ENCODE results near the gene CUL5. TPM values are rescaled to one million over a fixed set of nuclear protein-coding genes. Genes with fewer than 3 reads are reported as not detected.
A peak's percentile ranks its signal among the peaks of the same experiment; 100 is the strongest.

CUL5 gene
- total RNA-seq, 2 experiments from 2014 or later = 32.2 to 34.6 TPM

DNA sequence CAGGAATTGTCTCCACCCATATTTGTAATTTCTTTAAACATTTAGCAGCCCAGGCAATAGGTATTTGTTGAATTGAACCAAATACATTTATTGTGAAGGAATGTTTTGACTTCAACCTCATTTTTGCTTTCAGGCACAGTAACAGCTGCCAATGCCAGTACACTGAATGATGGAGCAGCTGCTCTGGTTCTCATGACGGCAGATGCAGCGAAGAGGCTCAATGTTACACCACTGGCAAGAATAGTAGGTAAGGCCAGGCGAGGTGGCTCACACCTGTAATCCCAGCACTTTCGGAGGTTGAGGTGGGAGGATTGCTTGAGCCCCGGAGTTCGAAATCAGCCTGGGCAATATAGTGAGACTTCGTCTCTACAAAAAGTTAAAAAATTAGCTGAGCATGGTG lies 133.6 kb downstream of the CUL5 start:
- DNase-seq (no peak), ATAC-seq (no peak)
- no peak for TF ChIP-seq CTCF (IDR thresholded peaks at IDR 0.05)
- Mint-ChIP-seq H3K27ac (no peak overlapping the region), H3K36me3 (ENCODE audit: low read depth) (peaks cover 60% of the 10 kb centered on the region), H3K27me3 (no peaks in the 10 kb centered on the region), H3K9me3 (peaks cover 2% of the 10 kb centered on the region), H3K4me1 (ENCODE audit: low read depth) (peaks cover 19% of the 10 kb centered on the region), H3K4me3 (no peak overlapping the region)
- ChIA-PET CTCF (interaction anchor here (1.2 kb wide), 1 partner anchor 14 kb away, joined by 3 read pairs; no protein-coding TSS in a partner anchor), POLR2A (interaction anchor here (1.1 kb wide), 1 partner anchor 13 kb away, joined by 3 read pairs; no protein-coding TSS in a partner anchor)
- intact Hi-C loops (cut with micrococcal nuclease) = no loop called here

GRCh38 chr11:108144615-108145014 lies 135.9 kb downstream of the CUL5 start:
- DNase-seq (no peak), ATAC-seq (no peak)
- CTCF ChIA-PET = interaction anchor here (1.2 kb wide), 2 partner anchors 26 to 522 kb away, joined by 3 read pairs; no protein-coding TSS in a partner anchor
- peaks cover 2% of the 10 kb centered on the region for H3K9me3 Mint-ChIP-seq
- peak overlapping the region; percentile 84 for H3K27ac Mint-ChIP-seq
- POLR2A ChIA-PET = interaction anchor here (1.4 kb wide), 1 partner anchor 23 kb away, joined by 3 read pairs; no protein-coding TSS in a partner anchor
- H3K27me3 Mint-ChIP-seq = no peaks in the 10 kb centered on the region
- peaks cover 15% of the 10 kb centered on the region for H3K4me1 Mint-ChIP-seq (ENCODE audit: low read depth)
- TF ChIP-seq CTCF (IDR thresholded peaks at IDR 0.05) = no peak
- H3K4me3 Mint-ChIP-seq = no peak overlapping the region
- intact Hi-C loops (cut with micrococcal nuclease) = no loop called here
- peaks cover 67% of the 10 kb centered on the region for H3K36me3 Mint-ChIP-seq (ENCODE audit: low read depth)

DNA sequence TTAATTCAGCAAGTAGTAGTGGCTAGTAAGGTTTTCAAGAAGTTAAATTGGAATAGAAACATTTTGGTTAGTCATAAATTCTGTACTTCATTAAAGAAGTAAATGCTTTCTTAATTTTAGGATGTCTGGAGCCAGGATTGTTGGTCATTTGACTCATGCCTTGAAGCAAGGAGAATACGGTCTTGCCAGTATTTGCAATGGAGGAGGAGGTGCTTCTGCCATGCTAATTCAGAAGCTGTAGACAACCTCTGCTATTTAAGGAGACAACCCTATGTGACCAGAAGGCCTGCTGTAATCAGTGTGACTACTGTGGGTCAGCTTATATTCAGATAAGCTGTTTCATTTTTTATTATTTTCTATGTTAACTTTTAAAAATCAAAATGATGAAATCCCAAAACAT lies 138.5 kb downstream of the CUL5 start:
- no peak for ATAC-seq
- DNase-seq = no peak
- H3K9me3 Mint-ChIP-seq = no peaks in the 10 kb centered on the region
- ChIA-PET CTCF (interaction anchor here (1.2 kb wide), 1 partner anchor 11 kb away, joined by 3 read pairs; no protein-coding TSS in a partner anchor), POLR2A (no interaction called here)
- peaks cover 71% of the 10 kb centered on the region for H3K36me3 Mint-ChIP-seq (ENCODE audit: low read depth)
- no peak overlapping the region for H3K27ac Mint-ChIP-seq
- intact Hi-C loops (cut with micrococcal nuclease) = no loop called here
- no peaks in the 10 kb centered on the region for H3K27me3 Mint-ChIP-seq
- TF ChIP-seq CTCF (IDR thresholded peaks at IDR 0.05) = no peak
- H3K4me1 Mint-ChIP-seq (ENCODE audit: low read depth) = peaks cover 15% of the 10 kb centered on the region
- H3K4me3 Mint-ChIP-seq = no peak overlapping the region

DNA sequence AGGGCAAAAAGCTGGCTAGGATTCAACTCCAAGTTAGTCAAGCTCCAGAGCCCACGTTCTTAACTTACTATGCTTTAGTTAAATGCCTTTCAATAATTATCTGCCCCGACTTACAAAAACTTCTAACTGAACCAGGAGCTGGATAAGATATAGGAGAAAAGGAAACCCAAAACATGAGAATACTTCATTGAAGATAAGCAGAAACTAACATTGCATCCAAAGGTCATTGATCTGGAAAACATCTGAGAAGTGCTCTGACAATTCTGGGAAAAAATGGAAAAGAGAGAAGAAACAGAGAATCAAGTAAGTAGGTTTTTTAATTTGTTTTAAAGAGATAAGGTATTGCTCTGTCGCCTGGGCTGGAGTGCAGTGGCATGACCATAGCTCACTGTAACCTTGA lies 139.9 kb downstream of the CUL5 start:
- ChIA-PET POLR2A (interaction anchor here (1.1 kb wide), 1 partner anchor 23 kb away, joined by 3 read pairs; no protein-coding TSS in a partner anchor), CTCF (interaction anchor here (0.7 kb wide), 2 partner anchors 140 to 324 kb away, joined by 3 read pairs; partner anchors contain the start of gene CUL5)
- H3K36me3 Mint-ChIP-seq (ENCODE audit: low read depth) = peaks cover 66% of the 10 kb centered on the region
- no peak for DNase-seq
- ATAC-seq = no peak
- intact Hi-C loops (cut with micrococcal nuclease) = no loop called here
- no peak for TF ChIP-seq CTCF (IDR thresholded peaks at IDR 0.05)
- H3K27me3 Mint-ChIP-seq = no peaks in the 10 kb centered on the region
- no peaks in the 10 kb centered on the region for H3K9me3 Mint-ChIP-seq
- peak overlapping the region; percentile 58 for H3K27ac Mint-ChIP-seq
- H3K4me1 Mint-ChIP-seq (ENCODE audit: low read depth) = peaks cover 14% of the 10 kb centered on the region
- no peak overlapping the region for H3K4me3 Mint-ChIP-seq

DNA sequence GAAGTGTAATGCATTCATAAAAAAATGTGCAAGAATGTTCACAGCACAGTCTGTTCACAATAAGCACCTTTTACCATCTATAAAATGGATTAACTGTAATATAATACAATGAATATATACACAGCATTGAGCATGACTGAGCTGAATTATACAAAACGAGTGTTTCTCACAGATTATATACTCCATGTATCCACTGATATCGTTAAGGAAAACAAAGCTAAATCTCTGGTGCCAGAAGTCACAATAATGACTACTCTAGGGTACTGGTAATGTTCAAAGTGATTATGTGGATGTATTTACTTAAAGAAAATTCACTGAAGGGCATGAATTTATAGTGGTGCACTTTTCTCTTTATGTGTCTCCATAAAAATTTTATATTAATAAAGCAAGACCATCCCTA lies 145.9 kb downstream of the CUL5 start:
- Mint-ChIP-seq H3K27me3 (no peaks in the 10 kb centered on the region), H3K27ac (no peak overlapping the region), H3K9me3 (no peaks in the 10 kb centered on the region), H3K36me3 (ENCODE audit: low read depth) (peaks cover 46% of the 10 kb centered on the region), H3K4me1 (ENCODE audit: low read depth) (peaks cover 2% of the 10 kb centered on the region), H3K4me3 (no peak overlapping the region)
- intact Hi-C loops (cut with micrococcal nuclease) = no loop called here
- ChIA-PET POLR2A (interaction anchor here (0.6 to 1.3 kb wide), 3 partner anchors 9 to 96 kb away, joined by 3 to 4 read pairs (median 3); no protein-coding TSS in a partner anchor), CTCF (no interaction called here)
- TF ChIP-seq CTCF (IDR thresholded peaks at IDR 0.05) = no peak
- ATAC-seq (no peak), DNase-seq (no peak)

Other genes with a start within 250 kb of the CUL5 start
- 10 to 100 TPM; 26.8 to 28.1 TPM for gene SLC35F2, start 150.1 kb upstream of the CUL5 start, total RNA-seq
- gene RAB39A, start 80.5 kb upstream of the CUL5 start, total RNA-seq = not detected
- gene ACAT1, start 112.7 kb downstream of the CUL5 start, total RNA-seq = 10 to 100 TPM; 78.0 to 81.0 TPM
- 10 to 100 TPM; 32.1 to 37.1 TPM for gene NPAT, start 213.7 kb downstream of the CUL5 start, total RNA-seq
- 10 to 100 TPM; 75.8 to 77.5 TPM for gene ATM, start 214.2 kb downstream of the CUL5 start, total RNA-seq

Measured in activated CD8-positive, alpha-beta T cell treated with anti-CD3 and anti-CD28 coated beads for 36 hours (primary cell).